OCI-LY1 (cell line): ENCODE measurements around the gene ZCCHC7.

Experiments
- H2AFZ ChIP-seq: fragments of 200-600 bp; sonication (generic), shearing (Covaris generic); 2 replicates; pipeline ENCODE4 v1.6.0; 2014; ENCODE audit warnings: antibody characterized with exemption, mild to moderate bottlenecking, low read length
- H3F3A ChIP-seq: fragments of 200-600 bp; sonication (generic), shearing (Covaris generic); 2 replicates; pipeline ENCODE4 v1.6.0; 2014; ENCODE audit warnings: mild to moderate bottlenecking, antibody characterized with exemption, low read length, moderate library complexity; ENCODE audit not compliant: insufficient read depth
- H3K27ac ChIP-seq: fragments of 200-600 bp; sonication (generic); 2 replicates; pipeline ENCODE4 v1.5.1; 2014; ENCODE audit warnings: low read length, mixed run types, mild to moderate bottlenecking, low read depth; ENCODE audit not compliant: poor library complexity, severe bottlenecking
- H3K27me3 ChIP-seq: fragments of 200-600 bp; sonication (generic); 2 replicates; pipeline ENCODE4 v1.6.0; 2014; ENCODE audit warnings: antibody characterized with exemption, mild to moderate bottlenecking, low read length, moderate library complexity; ENCODE audit not compliant: insufficient read depth
- H3K36me3 ChIP-seq: fragments of 200-600 bp; sonication (generic); 2 replicates; pipeline ENCODE4 v1.6.1; 2014; ENCODE audit warnings: mild to moderate bottlenecking, antibody characterized with exemption, low read length, moderate library complexity, mixed read lengths; ENCODE audit not compliant: insufficient read depth
- H3K4me1 ChIP-seq: fragments of 200-600 bp; sonication (generic); 2 replicates; pipeline ENCODE4 v1.5.1; 2014; ENCODE audit warnings: mild to moderate bottlenecking, low read length, moderate library complexity; ENCODE audit not compliant: insufficient read depth, severe bottlenecking
- H3K4me2 ChIP-seq: fragments of 200-600 bp; sonication (generic), shearing (Covaris generic); 2 replicates; pipeline ENCODE4 v1.6.1; 2014; ENCODE audit warnings: low read length
- H3K4me3 ChIP-seq: fragments of 200-600 bp; sonication (generic); 2 replicates; pipeline ENCODE4 v1.5.1; 2014; ENCODE audit warnings: low read length, low read depth, mild to moderate bottlenecking, mixed read lengths; ENCODE audit not compliant: poor library complexity, severe bottlenecking
- H3K79me2 ChIP-seq: fragments of 200-600 bp; shearing (Covaris generic); 2 replicates; pipeline ENCODE4 v1.6.1; 2016; ENCODE audit warnings: mixed run types, low read length, mixed read lengths; ENCODE audit not compliant: insufficient read depth
- H3K9ac ChIP-seq: fragments of 200-600 bp; sonication (generic), shearing (Covaris generic); 2 replicates; pipeline ENCODE4 v1.6.1; 2014; ENCODE audit warnings: mild to moderate bottlenecking, low read length, mixed read lengths
- H3K9me2 ChIP-seq: fragments of 200-600 bp; sonication (generic), shearing (Covaris generic); 2 replicates; pipeline ENCODE4 v1.6.1; 2014; ENCODE audit warnings: low read depth, mild to moderate bottlenecking, low read length, mixed read lengths
- H3K9me3 ChIP-seq: fragments of 200-600 bp; shearing (Covaris generic); 2 replicates; pipeline ENCODE4 v1.6.1; 2014; ENCODE audit warnings: low read length, mixed read lengths
- H4K20me1 ChIP-seq: fragments of 200-600 bp; sonication (generic), shearing (Covaris generic); 2 replicates; pipeline ENCODE4 v1.6.0; 2016; ENCODE audit warnings: mild to moderate bottlenecking, low read length; ENCODE audit not compliant: insufficient read depth
- CTCF ChIP-seq: fragments of 200-600 bp; sonication (generic), shearing (Covaris generic); IDR thresholded peaks from 2 replicates; pipeline ENCODE4 v1.5.1; 2017; ENCODE audit warnings: mild to moderate bottlenecking, antibody characterized with exemption, low read length, moderate library complexity, mixed read lengths
- EZH2 ChIP-seq: fragments of 200-600 bp; sonication (generic), shearing (Covaris generic); IDR thresholded peaks from 2 replicates; pipeline ENCODE4 v1.8.0; 2017; ENCODE audit warnings: borderline replicate concordance, mixed run types, mild to moderate bottlenecking, antibody characterized with exemption, low read length, moderate library complexity, mixed read lengths

The ZCCHC7 gene

GRCh38 chr9:37198039-37198729 is 77.8 kb downstream of the ZCCHC7 start:
- Histone ChIP-seq H3K79me2 (peaks cover 30% of the 10 kb centered on the region), H3K9me2 (no peaks in the 10 kb centered on the region), H2AFZ (no peak overlapping the region), H3K27ac (peak overlapping the region; percentile 90), H4K20me1 (no peaks in the 10 kb centered on the region), H3K36me3 (peaks cover 46% of the 10 kb centered on the region), H3K9me3 (peaks cover 3% of the 10 kb centered on the region; the same call in 1 of the 2 replicates), H3K4me1 (peaks cover 65% of the 10 kb centered on the region), H3F3A (0 out of 2 replicates have a peak, but pooled peaks cover 3% of the 10 kb centered on the region), H3K27me3 (no peaks in the 10 kb centered on the region), H3K4me2 (peak overlapping the region; percentile 44), H3K9ac (peak overlapping the region; percentile 35), H3K4me3 (peak overlapping the region; percentile 1)
- no peak for TF ChIP-seq CTCF
- no peak for TF ChIP-seq EZH2

- H3K9me3 ChIP-seq: peaks cover 3% of the 10 kb centered on the region
- peak overlapping the region; percentile 35 for H3K9ac ChIP-seq
- no peaks in the 10 kb centered on the region for H4K20me1 ChIP-seq
- H3K4me1 ChIP-seq: peaks cover 63% of the 10 kb centered on the region
- peak overlapping the region; percentile 44 for H3K4me2 ChIP-seq
- peaks cover 46% of the 10 kb centered on the region for H3K36me3 ChIP-seq
- H3K4me3 ChIP-seq: no peak overlapping the region
- H3K27ac ChIP-seq: peak overlapping the region; percentile 90
- no peak overlapping the region for H2AFZ ChIP-seq
- peaks cover 36% of the 10 kb centered on the region for H3K79me2 ChIP-seq
- TF ChIP-seq EZH2 (no peak), CTCF (no peak)
- no peaks in the 10 kb centered on the region for H3K27me3 ChIP-seq
- no peaks in the 10 kb centered on the region for H3K9me2 ChIP-seq
- H3F3A ChIP-seq: 0 out of 2 replicates have a peak, but pooled peaks cover 3% of the 10 kb centered on the region
These were observed 78.5 kb downstream of the ZCCHC7 start for GRCh38 chr9:37198831-37199230.

GRCh38 chr9:37200433-37201005 is 80.1 kb downstream of the ZCCHC7 start:
- Histone ChIP-seq H3K9ac (no peak overlapping the region), H3K36me3 (peaks cover 50% of the 10 kb centered on the region), H3K4me1 (peaks cover 62% of the 10 kb centered on the region), H3K79me2 (peaks cover 43% of the 10 kb centered on the region), H3K9me3 (peaks cover 3% of the 10 kb centered on the region), H3K4me2 (no peak overlapping the region), H3K4me3 (no peak overlapping the region), H2AFZ (no peak overlapping the region), H3F3A (no peaks in the 10 kb centered on the region), H3K27me3 (no peaks in the 10 kb centered on the region), H3K9me2 (no peaks in the 10 kb centered on the region), H4K20me1 (no peaks in the 10 kb centered on the region), H3K27ac (peak overlapping the region; percentile 90)
- TF ChIP-seq CTCF (no peak), EZH2 (no peak)
